ENCODE results near the gene KIAA1191. TPM values are rescaled to one million over a fixed set of nuclear protein-coding genes. Genes with fewer than 3 reads are reported as not detected.

Gene KIAA1191
- total RNA-seq, 1 experiment from 2014 or later = 99.0 TPM

GRCh38 chr5:176382721-176383120 lies 21.2 kb upstream of the KIAA1191 start:
- peaks cover 9 to 13% of the 10 kb centered on the region in 2 experiments; a peak in 3 of 4 replicates for H3K4me1 ChIP-seq (ENCODE audit: control insufficient read depth in 1 of 2, insufficient read depth in 2 of 2, low read length in 2 of 2)
- peaks cover 38% of the 10 kb centered on the region for H3K79me2 ChIP-seq (ENCODE audit: insufficient read depth, low read length)
- peaks cover 13% of the 10 kb centered on the region; the same call in 1 of the 2 replicates for H4K20me1 ChIP-seq (ENCODE audit: insufficient read depth)
- H3K27me3 ChIP-seq (ENCODE audit: insufficient read depth, low read length) = no peaks in the 10 kb centered on the region
- DNase-seq (ENCODE audit: low read depth, low spot score) = no peak
- ChIA-PET CTCF (no interaction called here), POLR2A (no interaction called here), RAD21 (ENCODE audit: low non-redundant PET in 1 of 2, low total read pairs in 2 of 2, uncharacterized antibody in 2 of 2, unreplicated experiment in 2 of 2) (no interaction called here)
- intact Hi-C loops (cut with micrococcal nuclease) = no loop called here
- no peak overlapping the region for H3K27ac ChIP-seq (ENCODE audit: low read depth, low read length)
- no peak overlapping the region for H2AFZ ChIP-seq (ENCODE audit: low read depth, low read length, poor library complexity, severe bottlenecking)
- H3K4me3 ChIP-seq (replicated peaks in 1 of 2; ENCODE audit: low read depth in 1 of 2, low read length in 2 of 2) = no peak overlapping the region
- no peaks in the 10 kb centered on the region for H3K9me2 ChIP-seq (ENCODE audit: insufficient read depth)
- no peaks in the 10 kb centered on the region for H3K9me3 ChIP-seq (ENCODE audit: control insufficient read depth in 1 of 2, insufficient read depth in 1 of 2, low read depth in 1 of 2, low read length in 2 of 2)
- no peak for TF ChIP-seq ZFX (IDR thresholded peaks at IDR 0.05)
- no peak for TF ChIP-seq SRF (IDR thresholded peaks at IDR 0.05; ENCODE audit: low read depth)
- no peak for TF ChIP-seq RAD21 (IDR thresholded peaks at IDR 0.05; ENCODE audit: low read depth)
- TF ChIP-seq POLR2A (IDR thresholded peaks at IDR 0.05; ENCODE audit: borderline replicate concordance, extremely low read depth, insufficient read depth, insufficient read length) = no peak
- TF ChIP-seq CEBPB (IDR thresholded peaks at IDR 0.05; ENCODE audit: low read depth) = no peak
- TF ChIP-seq POLR2AphosphoS5 (IDR thresholded peaks at IDR 0.05; ENCODE audit: low read depth, low read length) = no peak
- TF ChIP-seq ATF3 (IDR thresholded peaks at IDR 0.05) = no peak
- no peak for TF ChIP-seq MAX (IDR thresholded peaks at IDR 0.05)
- no peak for TF ChIP-seq REST (IDR thresholded peaks at IDR 0.05; ENCODE audit: low read depth)
- no peak for TF ChIP-seq FOSL1 (IDR thresholded peaks at IDR 0.05; ENCODE audit: low read depth)
- TF ChIP-seq CBX3 (IDR thresholded peaks at IDR 0.05; ENCODE audit: low read depth) = no peak
- no peak for TF ChIP-seq SIN3A (IDR thresholded peaks at IDR 0.05; ENCODE audit: low read depth)
- TF ChIP-seq EZH2phosphoT487 (IDR thresholded peaks at IDR 0.05; ENCODE audit: borderline replicate concordance) = no peak
- no peak for TF ChIP-seq ZNF274 (IDR thresholded peaks at IDR 0.05; ENCODE audit: low read depth, low read length)
- TF ChIP-seq YY1 (IDR thresholded peaks at IDR 0.05; ENCODE audit: extremely low read depth, insufficient replicate concordance, low read depth, low read length) = no peak
- BruUV-seq (replicated peaks) = no TSS peak
- ATAC-seq = peak; percentile 18; the same call in 1 of the 2 replicates
- H3K4me2 ChIP-seq (ENCODE audit: low read length) = no peak overlapping the region
- H3K9ac ChIP-seq (ENCODE audit: low read length) = no peak overlapping the region
- H3K36me3 ChIP-seq (ENCODE audit: control insufficient read depth in 1 of 2, insufficient read depth in 2 of 2, low read length in 2 of 2) = peaks cover 35 to 68% of the 10 kb centered on the region in 2 experiments; a peak in 3 of 4 replicates
